Stimulated activated CD4-positive, alpha-beta T cell treated with anti-CD3 and anti-CD28 coated beads, Interleukin-2, amount 100 ng/mL, for 24 hours (primary cell): Measurements from ENCODE around the gene MAN1C1.
A peak's percentile ranks its signal among the peaks of the same experiment; 100 is the strongest.

Experiments used
- DNase-seq, 2 donors: peaks; one replicate each; pipeline ENCODE4 v3.0.0-alpha.2; 2020

MAN1C1 gene

GRCh38 chr1:25785333-25786067 is 168.9 kb downstream of the MAN1C1 start:
- no peak for DNase-seq

DNA sequence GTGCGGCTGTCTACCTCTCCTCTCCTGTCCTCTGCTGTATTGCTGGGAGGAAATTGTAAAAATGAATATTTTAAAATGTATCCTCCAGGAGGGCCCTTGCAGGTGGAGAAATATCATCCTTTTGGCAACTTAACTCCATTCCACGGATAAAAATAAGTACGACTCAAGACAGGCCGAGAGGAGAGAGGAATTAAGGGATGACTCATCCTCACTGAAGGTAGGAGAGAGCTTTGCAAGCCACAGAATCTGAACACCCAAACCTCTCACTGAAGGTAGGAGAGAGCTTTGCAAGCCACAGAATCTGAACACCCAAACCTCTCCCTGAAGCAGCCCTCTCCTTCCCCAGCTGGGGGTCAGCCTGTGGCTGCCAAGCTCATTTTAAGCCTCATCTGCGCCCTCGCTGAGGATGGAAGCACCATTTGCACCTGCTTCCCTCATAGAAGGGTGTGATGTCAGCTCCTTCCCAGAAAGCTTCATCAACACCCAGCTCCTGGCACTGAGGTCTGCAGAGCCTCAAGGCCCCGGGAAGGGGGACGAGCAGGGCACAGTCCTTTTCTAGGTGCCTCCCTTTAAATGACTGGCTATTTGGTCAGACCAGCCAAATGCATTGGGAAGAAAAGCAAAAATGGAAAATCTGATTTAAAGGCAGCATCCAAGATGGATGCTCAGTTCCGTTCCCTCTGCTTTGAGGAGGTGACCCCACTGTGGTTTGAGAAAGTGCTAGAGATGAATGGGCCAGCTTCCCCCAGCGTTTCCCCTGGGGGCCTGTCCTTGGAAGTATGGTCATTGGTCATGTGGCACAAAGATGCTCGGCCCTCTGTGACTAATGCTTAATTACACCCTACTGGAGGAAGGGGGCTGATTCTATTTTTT is 170.5 kb downstream of the MAN1C1 start:
- no peak for DNase-seq

GRCh38 chr1:25787760-25788166 is 171.2 kb downstream of the MAN1C1 start:
- no peak for DNase-seq

- DNase-seq, result no peak
Observed at GRCh38 chr1:25790472-25790871, 173.9 kb downstream of the MAN1C1 start.

- DNase-seq, result no peak
Observed at GRCh38 chr1:25792115-25792514, 175.5 kb downstream of the MAN1C1 start.

GRCh38 chr1:25793585-25794170 is 177.1 kb downstream of the MAN1C1 start:
- no peak for DNase-seq

- no peak for DNase-seq
Observed at GRCh38 chr1:25794325-25794724, 177.7 kb downstream of the MAN1C1 start.

GRCh38 chr1:25795211-25795610 is 178.6 kb downstream of the MAN1C1 start:
- no peak for DNase-seq

DNA sequence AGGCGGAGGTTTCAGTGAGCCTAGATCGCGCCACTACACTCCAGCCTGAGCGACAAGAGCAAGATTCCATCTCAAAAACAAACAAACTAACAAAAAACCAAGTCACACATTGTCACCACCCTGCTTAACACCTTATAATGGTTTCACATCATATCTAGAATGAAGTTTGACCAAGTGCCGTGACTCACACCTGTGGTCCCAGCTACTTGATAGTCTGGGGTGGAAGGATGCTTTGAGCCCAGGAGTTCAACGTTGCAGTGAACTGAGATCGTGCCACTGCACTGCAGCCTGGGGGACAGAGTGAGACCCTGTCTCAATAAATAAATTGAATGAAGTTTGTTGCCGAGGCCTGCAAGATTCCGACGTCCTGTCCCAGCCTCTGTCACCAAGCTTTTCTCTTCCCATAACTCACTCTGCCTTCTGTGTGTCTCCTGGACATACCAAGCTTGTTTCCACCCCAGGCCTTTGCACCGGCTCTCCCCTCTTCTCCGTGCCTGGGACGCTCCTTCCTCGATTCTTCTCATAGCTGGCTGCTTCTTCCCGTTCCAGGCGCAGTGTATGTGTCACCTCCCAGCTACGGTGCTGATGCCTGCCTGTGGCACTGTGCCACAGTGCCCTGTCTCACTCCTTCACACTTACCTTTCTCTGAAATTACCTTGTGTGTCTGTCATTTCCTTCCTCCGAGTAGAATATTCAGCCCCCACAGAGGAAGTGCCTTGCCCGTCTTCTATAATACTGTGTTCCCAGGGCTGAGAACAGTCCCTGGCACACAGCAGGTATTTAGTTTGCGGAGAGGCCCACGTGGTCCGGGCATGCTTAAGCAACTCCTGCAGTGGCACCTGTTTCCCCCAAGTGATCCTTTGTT is 179.6 kb downstream of the MAN1C1 start:
- peak in 1 of 2 donors; percentile 49 for DNase-seq

GRCh38 chr1:25796811-25797458 is 180.3 kb downstream of the MAN1C1 start:
- peak; percentile 92 to 95 for DNase-seq

- DNase-seq, result peak; percentile 54 to 64
Observed at GRCh38 chr1:25797939-25798338, 181.3 kb downstream of the MAN1C1 start.

GRCh38 chr1:25798666-25799351 is 182.2 kb downstream of the MAN1C1 start:
- no peak for DNase-seq

- DNase-seq, result no peak
Observed at GRCh38 chr1:25799352-25799934, 182.9 kb downstream of the MAN1C1 start.

DNA sequence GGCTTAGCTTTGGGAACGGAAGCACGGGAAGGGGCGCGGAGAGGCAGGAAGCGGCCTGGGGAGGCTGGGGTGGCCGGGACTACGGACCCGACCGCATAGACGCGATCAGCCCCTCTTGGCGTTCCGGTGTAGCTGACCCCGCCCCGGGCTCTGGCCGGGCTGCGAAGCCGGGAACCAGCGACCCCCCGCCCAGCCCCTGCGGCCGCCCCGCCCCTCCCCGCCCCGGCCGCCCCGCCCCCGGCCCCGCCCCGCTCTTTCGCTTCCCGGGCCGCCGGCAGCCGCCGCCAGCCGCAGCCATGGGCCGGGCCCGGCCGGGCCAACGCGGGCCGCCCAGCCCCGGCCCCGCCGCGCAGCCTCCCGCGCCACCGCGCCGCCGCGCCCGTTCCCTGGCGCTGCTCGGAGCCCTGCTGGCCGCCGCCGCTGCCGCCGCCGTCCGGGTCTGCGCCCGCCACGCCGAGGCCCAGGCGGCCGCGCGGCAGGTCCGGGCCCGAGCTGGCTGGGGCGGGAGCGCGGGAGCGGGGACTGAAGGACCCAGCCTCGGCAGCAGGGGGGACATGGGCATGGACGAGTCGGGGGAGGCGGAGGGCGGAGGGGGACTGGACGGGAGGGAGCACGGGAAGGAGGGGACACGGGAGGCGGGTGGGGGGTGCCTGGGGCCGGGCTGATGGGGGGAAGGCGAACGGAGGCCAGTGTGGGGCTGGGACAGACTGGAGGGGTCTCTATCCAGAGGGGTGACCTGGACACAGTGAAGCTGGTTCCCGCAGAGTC is 183.5 kb downstream of the MAN1C1 start, which contains the start of gene SELENON:
TSS of gene SELENON (plus strand) at position 259 of the 768 bp plus-strand sequence. CDS start at position 297, 38 bp downstream.
- DNase-seq, result peak; percentile 37 to 51

- no peak for DNase-seq
Observed at GRCh38 chr1:25800703-25801377, 184.2 kb downstream of the MAN1C1 start.

DNA sequence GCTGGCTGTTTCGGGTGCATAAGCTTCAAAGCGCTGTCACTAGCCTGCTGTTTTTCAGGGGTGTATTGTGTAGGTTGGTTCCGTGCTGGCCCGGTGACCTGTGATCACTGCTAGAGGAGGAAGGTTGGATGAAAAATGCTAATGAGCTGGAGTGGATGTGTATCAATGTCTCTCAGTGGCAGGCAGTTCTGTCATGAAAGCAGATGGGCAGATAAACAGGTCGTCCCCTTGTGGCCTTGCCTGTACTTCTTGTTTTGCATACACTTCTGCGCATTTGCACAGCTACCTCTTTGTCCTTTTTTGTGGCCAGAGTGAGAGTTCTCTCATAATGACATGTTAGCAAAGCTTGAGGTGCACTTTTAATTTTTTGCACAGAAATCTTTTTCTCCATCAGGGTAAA is 186.3 kb downstream of the MAN1C1 start:
- DNase-seq, result no peak

GRCh38 chr1:25803368-25803767 is 186.8 kb downstream of the MAN1C1 start:
- no peak for DNase-seq

GRCh38 chr1:25804244-25804963 is 187.8 kb downstream of the MAN1C1 start:
- DNase-seq, result peak in 1 of 2 donors; percentile 46
